ENCODE measurements around the gene NSG1. TPM values are rescaled to one million over a fixed set of nuclear protein-coding genes. Genes with fewer than 3 reads are reported as not detected.

NSG1 gene
- total and polyA plus RNA-seq, 2 of the 8 experiments (the other 6 are each of a cell fraction or from before 2014, with no cell fraction given), result 35.7 to 61.4 TPM

DNA sequence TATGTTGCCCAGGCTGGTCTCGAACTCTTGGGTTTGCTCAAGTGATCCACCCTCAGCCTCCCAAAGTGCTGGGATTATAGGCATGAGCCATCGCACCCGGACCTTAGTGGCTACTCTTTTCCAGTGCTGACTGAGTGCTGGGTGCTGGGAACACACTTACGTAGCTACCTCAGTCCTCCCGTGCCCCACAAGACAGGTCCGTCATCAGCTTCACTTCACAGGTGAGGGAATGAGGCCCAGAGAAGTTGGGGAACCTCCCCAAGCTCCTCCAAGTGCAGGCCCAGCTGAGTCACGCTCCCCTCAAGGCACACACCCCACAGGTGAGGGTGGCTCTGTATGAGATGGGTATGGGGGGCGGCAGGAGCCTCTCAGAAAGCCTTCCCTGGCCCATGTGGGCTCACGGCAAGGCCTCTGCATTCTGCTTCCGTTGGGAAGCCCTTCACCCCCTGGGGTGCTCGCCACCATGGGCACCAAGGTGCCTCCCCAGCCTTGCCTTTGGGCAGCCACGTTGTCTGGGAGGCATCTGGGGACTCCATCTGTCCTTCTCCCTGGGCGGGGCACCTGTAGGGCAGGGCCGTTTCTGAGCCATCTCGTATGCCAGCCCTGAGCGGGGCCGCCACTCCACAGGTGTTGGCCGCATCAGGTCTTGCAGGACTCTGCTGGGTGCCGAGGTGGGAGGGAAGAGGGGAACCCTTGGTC is 28.4 kb downstream of the NSG1 start:
- no peak overlapping the region for H2BK5ac ChIP-seq (ENCODE audit: low read depth, low read length)
- H4K8ac ChIP-seq (ENCODE audit: extremely low read depth, insufficient read depth, low read length), result no peak overlapping the region
- H3K79me1 ChIP-seq (ENCODE audit: low read depth, low read length), result no peaks in the 10 kb centered on the region; the same call in 1 of the 2 replicates
- H3K9ac ChIP-seq (replicated peaks in 1 of 4; ENCODE audit: extremely low read depth in 1 of 4, low read depth in 3 of 4, low read length in 3 of 4), result no peak overlapping the region
- ChIA-PET POLR2A (ENCODE audit: partially characterized antibody) (interaction anchor here (3.0 kb wide), 1 partner anchor 11 kb away, joined by 17 read pairs; no protein-coding TSS in a partner anchor), CTCF (ENCODE audit: partially characterized antibody) (interaction anchor here (1.1 to 1.2 kb wide), 2 partner anchors 15 to 36 kb away, joined by 4 to 6 read pairs; no protein-coding TSS in a partner anchor)
- H3K9me3 ChIP-seq (ENCODE audit: insufficient read depth in 2 of 2, low read depth in 1 of 2, low read length in 1 of 2), result peaks cover 4% of the 10 kb centered on the region in 2 experiments; a peak in 2 of 4 replicates
- H3K27ac ChIP-seq (ENCODE audit: low read depth, low read length), result no peak overlapping the region
- H3K4me1 ChIP-seq (replicated peaks in 1 of 4; ENCODE audit: control insufficient read depth in 3 of 4, insufficient read depth in 4 of 4, low read length in 3 of 4), result no peaks in the 10 kb centered on the region
- H2AFZ ChIP-seq (ENCODE audit: low read length), result no peak overlapping the region
- no peaks in the 10 kb centered on the region for H3K79me2 ChIP-seq (ENCODE audit: control insufficient read depth in 1 of 2, insufficient read depth in 2 of 2, low read length in 2 of 2)
- DNase-seq (ENCODE audit: low read depth in 1 of 2, low spot score in 2 of 2) (no peak), FAIRE-seq (no peak)
- no peak overlapping the region for H4K5ac ChIP-seq (ENCODE audit: insufficient read length, low read depth, low read length)
- H2BK120ac ChIP-seq (replicated peaks; ENCODE audit: low read depth, low read length), result no peak overlapping the region
- WGBS, 2 experiments (ENCODE audit: extremely low coverage in 1 of 2, insufficient coverage in 1 of 2, insufficient read length in 1 of 2, insufficient replicate concordance in 2 of 2, low coverage in 1 of 2, low lambda C conversion rate in 2 of 2, missing lambda C conversion rate in 1 of 2), result 92% methylated on average over 17 of the region's 19 CpGs; no CpG with 5 or more reads in 1 of the 2 experiments
- H3K18ac ChIP-seq (ENCODE audit: extremely low read depth, low read length), result no peak overlapping the region
- no peak overlapping the region for H3K4me2 ChIP-seq (ENCODE audit: insufficient read depth in 1 of 2, low read depth in 2 of 2, low read length in 2 of 2)
- H3K4me3 ChIP-seq (ENCODE audit: extremely low read depth in 1 of 4, insufficient read depth in 2 of 4, low read depth in 3 of 4, low read length in 4 of 4), result no peak overlapping the region
- H3K36me3 ChIP-seq (ENCODE audit: control insufficient read depth in 2 of 4, insufficient read depth in 4 of 4, low read length in 3 of 4), result peaks cover 3 to 14% (median 14%) of the 10 kb centered on the region in 4 experiments; a peak in 6 of 8 replicates
- H2BK15ac ChIP-seq (ENCODE audit: low read length), result no peak overlapping the region
- H4K20me1 ChIP-seq (replicated peaks in 1 of 2; ENCODE audit: control insufficient read depth in 1 of 2, insufficient read depth in 2 of 2, low read length in 2 of 2), result peaks cover 0 to 6% of the 10 kb centered on the region in 2 experiments
- H2BK20ac ChIP-seq (ENCODE audit: low read length), result no peak overlapping the region
- no peak overlapping the region for H4K91ac ChIP-seq (replicated peaks; ENCODE audit: insufficient read length, low read length)
- H3K56ac ChIP-seq (replicated peaks; ENCODE audit: insufficient read length, low read depth, low read length), result no peak overlapping the region
- H3K23ac ChIP-seq (ENCODE audit: insufficient read length), result no peak overlapping the region
- H2BK12ac ChIP-seq (ENCODE audit: low read depth, low read length), result no peak overlapping the region
- no peak overlapping the region for H2AK5ac ChIP-seq (ENCODE audit: low read depth, low read length)
- H3K23me2 ChIP-seq (ENCODE audit: low read depth, low read length), result no peaks in the 10 kb centered on the region
- H3K4ac ChIP-seq (replicated peaks; ENCODE audit: insufficient read length, low read depth, low read length), result no peak overlapping the region
- no peaks in the 10 kb centered on the region for H3K27me3 ChIP-seq (replicated peaks in 1 of 4; ENCODE audit: control insufficient read depth in 3 of 4, extremely low read depth in 1 of 4, insufficient read depth in 3 of 4, low read length in 3 of 4)
- no peak overlapping the region for H3K14ac ChIP-seq (ENCODE audit: insufficient read length)
- TF ChIP-seq FOSL1 (IDR thresholded peaks at IDR 0.05; ENCODE audit: insufficient read depth, low read depth, low read length), result no peak
- no peak for TF ChIP-seq RFX5 (IDR thresholded peaks at IDR 0.05; ENCODE audit: borderline replicate concordance, low read depth, low read length)
- TF ChIP-seq MAFK (IDR thresholded peaks at IDR 0.05; ENCODE audit: low read depth, low read length), result no peak
- no peak for TF ChIP-seq NANOG (IDR thresholded peaks at IDR 0.05; ENCODE audit: insufficient read depth, low read depth, low read length, poor library complexity, severe bottlenecking)
- TF ChIP-seq CHD1 (IDR thresholded peaks at IDR 0.05; ENCODE audit: low read depth, low read length), result no peak
- TF ChIP-seq RBBP5 (IDR thresholded peaks at IDR 0.05; ENCODE audit: borderline replicate concordance, low read depth, low read length), result no peak
- TF ChIP-seq PHF8 (conservative IDR thresholded peaks at IDR 0.05; ENCODE audit: low read depth, low read length), result no peak
- TF ChIP-seq, protein P1, sequence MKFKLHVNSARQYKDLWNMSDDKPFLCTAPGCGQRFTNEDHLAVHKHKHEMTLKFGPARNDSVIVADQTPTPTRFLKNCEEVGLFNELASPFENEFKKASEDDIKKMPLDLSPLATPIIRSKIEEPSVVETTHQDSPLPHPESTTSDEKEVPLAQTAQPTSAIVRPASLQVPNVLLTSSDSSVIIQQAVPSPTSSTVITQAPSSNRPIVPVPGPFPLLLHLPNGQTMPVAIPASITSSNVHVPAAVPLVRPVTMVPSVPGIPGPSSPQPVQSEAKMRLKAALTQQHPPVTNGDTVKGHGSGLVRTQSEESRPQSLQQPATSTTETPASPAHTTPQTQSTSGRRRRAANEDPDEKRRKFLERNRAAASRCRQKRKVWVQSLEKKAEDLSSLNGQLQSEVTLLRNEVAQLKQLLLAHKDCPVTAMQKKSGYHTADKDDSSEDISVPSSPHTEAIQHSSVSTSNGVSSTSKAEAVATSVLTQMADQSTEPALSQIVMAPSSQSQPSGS (IDR thresholded peaks at IDR 0.05; ENCODE audit: low read length), result no peak
- TF ChIP-seq JUND (IDR thresholded peaks at IDR 0.05; ENCODE audit: low read length), result no peak
- no peak for TF ChIP-seq TEAD4 (IDR thresholded peaks at IDR 0.05; ENCODE audit: low read depth, low read length)
- no peak for TF ChIP-seq RXRA (IDR thresholded peaks at IDR 0.05; ENCODE audit: insufficient read depth, low read depth, low read length)

Measured in H1 (cell line).